Choroid plexus epithelial cell (primary cell): ENCODE data around the gene UBA1.

Source experiments
- DNase-seq: peaks from one replicate; pipeline ENCODE4 v3.0.0-alpha.2; 2010; ENCODE audit warnings: low read depth
- H3K4me3 ChIP-seq: 2 replicates; pipeline ENCODE4 v1.5.1; 2011; ENCODE audit warnings: low read depth, mild to moderate bottlenecking, control low read depth, low read length, moderate library complexity
- TF ChIP-seq, protein P1 (sequence below): conservative IDR thresholded peaks from 2 replicates; pipeline ENCODE4 v1.5.1; 2011; ENCODE audit warnings: low read depth, mild to moderate bottlenecking, control low read depth, inconsistent platforms, low read length, moderate library complexity

The UBA1 gene

DNA sequence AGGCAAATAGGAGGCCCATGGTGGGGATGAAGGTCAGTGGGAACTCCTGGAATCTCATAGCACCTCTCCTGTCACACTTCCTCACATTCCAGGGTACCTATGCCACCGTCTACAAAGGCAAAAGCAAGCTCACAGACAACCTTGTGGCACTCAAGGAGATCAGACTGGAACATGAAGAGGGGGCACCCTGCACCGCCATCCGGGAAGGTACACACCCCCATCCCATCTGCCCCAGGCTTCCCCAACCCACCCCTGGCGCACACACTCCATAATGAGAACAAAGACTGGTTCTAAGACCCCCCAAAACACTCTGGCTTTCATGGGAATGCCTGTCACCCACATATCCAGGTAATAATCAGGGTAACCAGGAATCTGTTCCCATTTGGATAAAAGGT, 31.3 kb downstream of the UBA1 start:
- TF ChIP-seq, protein P1, sequence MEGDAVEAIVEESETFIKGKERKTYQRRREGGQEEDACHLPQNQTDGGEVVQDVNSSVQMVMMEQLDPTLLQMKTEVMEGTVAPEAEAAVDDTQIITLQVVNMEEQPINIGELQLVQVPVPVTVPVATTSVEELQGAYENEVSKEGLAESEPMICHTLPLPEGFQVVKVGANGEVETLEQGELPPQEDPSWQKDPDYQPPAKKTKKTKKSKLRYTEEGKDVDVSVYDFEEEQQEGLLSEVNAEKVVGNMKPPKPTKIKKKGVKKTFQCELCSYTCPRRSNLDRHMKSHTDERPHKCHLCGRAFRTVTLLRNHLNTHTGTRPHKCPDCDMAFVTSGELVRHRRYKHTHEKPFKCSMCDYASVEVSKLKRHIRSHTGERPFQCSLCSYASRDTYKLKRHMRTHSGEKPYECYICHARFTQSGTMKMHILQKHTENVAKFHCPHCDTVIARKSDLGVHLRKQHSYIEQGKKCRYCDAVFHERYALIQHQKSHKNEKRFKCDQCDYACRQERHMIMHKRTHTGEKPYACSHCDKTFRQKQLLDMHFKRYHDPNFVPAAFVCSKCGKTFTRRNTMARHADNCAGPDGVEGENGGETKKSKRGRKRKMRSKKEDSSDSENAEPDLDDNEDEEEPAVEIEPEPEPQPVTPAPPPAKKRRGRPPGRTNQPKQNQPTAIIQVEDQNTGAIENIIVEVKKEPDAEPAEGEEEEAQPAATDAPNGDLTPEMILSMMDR, result no peak
- H3K4me3 ChIP-seq, result no peak overlapping the region
- DNase-seq, result no peak

DNA sequence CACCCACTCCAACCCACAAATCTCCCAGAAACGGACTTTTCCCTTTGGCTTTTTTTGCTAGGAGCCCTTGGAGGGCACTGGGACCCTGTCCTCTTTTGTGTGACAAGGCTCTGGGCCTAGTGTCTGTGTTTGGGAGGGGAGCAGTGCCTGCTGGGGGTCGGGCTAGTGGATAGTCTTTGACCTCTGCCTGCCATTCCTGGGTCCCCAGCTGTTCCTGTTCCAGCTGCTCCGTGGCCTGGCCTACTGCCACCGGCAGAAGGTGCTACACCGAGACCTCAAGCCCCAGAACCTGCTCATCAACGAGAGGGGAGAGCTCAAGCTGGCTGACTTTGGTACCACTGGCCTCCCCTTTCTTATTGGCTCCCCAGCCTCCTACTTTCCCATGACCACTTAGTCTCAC, 32.4 kb downstream of the UBA1 start:
- TF ChIP-seq, protein P1, result no peak
- DNase-seq, result no peak
- H3K4me3 ChIP-seq, result no peak overlapping the region

DNA sequence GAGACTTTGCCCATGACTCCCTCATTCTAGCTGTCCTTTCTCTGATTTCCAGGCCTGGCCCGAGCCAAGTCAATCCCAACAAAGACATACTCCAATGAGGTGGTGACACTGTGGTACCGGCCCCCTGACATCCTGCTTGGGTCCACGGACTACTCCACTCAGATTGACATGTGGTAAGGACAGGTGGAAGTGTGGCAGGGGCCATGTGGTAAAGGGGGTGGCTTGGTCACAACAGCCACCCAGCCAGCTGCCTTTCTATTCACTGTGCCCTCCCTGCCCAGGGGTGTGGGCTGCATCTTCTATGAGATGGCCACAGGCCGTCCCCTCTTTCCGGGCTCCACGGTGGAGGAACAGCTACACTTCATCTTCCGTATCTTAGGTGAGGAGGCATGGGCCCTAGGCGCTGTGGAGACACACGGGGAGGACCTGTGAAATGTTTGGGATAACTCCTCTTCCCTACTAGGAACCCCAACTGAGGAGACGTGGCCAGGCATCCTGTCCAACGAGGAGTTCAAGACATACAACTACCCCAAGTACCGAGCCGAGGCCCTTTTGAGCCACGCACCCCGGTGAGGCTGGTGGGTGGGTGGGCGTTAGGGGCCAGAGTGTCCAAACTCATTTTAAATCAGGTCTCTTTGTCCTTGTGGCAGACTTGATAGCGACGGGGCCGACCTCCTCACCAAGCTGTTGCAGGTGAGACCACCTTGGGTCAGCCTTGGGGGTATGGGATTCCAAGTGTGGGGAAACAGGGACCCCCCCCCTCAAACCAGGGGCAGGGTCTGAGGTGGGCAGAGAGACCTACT, 33.1 kb downstream of the UBA1 start:
- TF ChIP-seq, protein P1, result no peak
- no peak overlapping the region for H3K4me3 ChIP-seq
- DNase-seq, result no peak

DNA sequence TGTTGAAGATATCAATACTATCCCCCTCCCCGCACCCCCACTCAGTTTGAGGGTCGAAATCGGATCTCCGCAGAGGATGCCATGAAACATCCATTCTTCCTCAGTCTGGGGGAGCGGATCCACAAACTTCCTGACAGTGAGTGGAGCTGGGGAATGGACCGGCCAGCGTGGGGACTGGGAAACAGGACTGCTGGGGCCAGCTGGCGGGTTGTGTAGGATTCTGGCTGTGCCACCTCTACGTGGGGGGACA, 33.6 kb downstream of the UBA1 start:
- no peak overlapping the region for H3K4me3 ChIP-seq
- DNase-seq, result no peak
- TF ChIP-seq, protein P1, result no peak

DNA sequence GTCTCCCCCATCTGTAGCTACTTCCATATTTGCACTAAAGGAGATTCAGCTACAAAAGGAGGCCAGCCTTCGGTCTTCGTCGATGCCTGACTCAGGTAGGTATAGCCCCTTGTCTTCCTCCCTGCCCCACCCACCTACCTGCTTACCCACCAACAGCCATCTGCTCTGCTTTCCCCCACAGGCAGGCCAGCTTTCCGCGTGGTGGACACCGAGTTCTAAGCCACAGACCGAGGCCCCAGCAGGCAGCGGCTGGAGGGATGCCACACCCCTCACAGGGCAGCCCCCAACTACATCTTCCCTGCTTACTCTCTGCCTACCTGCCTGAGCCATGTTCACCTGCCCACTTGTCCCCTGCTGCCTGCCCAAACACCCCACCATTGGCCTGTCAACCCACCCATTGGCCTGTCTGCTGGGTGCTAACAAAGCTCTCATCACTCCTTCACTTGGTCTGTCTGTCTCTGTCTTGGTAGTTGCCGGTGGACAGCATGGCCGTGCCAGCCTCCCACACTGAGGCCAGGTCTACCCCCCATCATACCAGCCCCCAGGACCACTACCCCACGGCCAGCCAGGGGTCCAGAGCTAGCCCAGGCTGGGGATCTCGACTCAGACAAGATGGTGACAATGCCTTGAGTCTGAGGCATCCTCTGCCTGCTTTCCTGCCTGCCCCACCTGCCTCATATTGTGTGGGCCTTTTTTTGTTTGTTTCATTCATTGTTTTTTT, 35.1 kb downstream of the UBA1 start:
- H3K4me3 ChIP-seq, result no peak overlapping the region
- no peak for DNase-seq
- TF ChIP-seq, protein P1, result no peak

DNA sequence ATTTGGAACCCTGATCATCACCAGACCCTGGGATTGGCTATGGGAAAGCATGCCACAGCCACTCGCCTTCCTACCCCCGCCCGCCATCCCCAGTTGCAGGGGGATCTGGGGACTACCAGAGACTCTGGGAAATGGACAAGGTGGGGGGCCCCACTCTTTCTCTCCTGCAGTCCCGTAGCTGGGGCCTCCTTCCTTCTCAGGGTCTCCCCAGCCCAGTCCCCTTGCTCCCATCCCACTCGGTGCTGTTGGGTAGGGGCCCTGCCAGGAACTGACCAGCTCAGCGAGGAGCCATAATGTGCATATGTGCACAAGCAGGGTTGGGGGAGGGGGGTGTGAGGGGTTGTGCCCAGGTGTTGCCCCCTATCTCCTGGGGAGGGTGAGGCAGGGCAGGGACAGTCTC, 35.8 kb downstream of the UBA1 start:
- no peak for DNase-seq
- TF ChIP-seq, protein P1, result no peak
- H3K4me3 ChIP-seq, result no peak overlapping the region
